Thoracic aorta (tissue), 2 donors: Measurements from ENCODE around the gene ICAM3. TPM values are rescaled to one million over a fixed set of nuclear protein-coding genes. Genes with fewer than 3 reads are reported as not detected.

Experiments used
- ATAC-seq: fragments of 150-250 bp; one replicate; pipeline ENCODE4 v1.8.0; 2017; ENCODE audit warnings: low read depth; ENCODE audit not compliant: insufficient number of reproducible peaks, low FRiP score
- DNase-seq: peaks from one replicate; pipeline ENCODE4 v3.0.0-alpha.2; 2020; ENCODE audit warnings: low spot score
- H3K27ac ChIP-seq, 2 donors: fragments of 200-600 bp; sonication (generic); 1 replicate in 1 of 2; 2 replicates in 1 of 2; pipeline ENCODE4 v1.5.1; 2016; ENCODE audit warnings: mild to moderate bottlenecking in 2 of 2, moderate library complexity in 2 of 2
- H3K27me3 ChIP-seq: fragments of 200-600 bp; sonication (generic); replicated peaks from 2 replicates; pipeline ENCODE4 v1.6.0; 2016; ENCODE audit warnings: mild to moderate bottlenecking; ENCODE audit not compliant: insufficient read depth
- H3K36me3 ChIP-seq: fragments of 200-600 bp; sonication (generic); one replicate; pipeline ENCODE4 v1.5.1; 2016
- H3K4me1 ChIP-seq, 2 donors: fragments of 200-600 bp; sonication (generic); 1 replicate in 1 of 2; 2 replicates in 1 of 2; pipeline versions ENCODE4 v1.5.1 to v1.6.0; 2016; ENCODE audit warnings: low read depth in 2 of 2, mild to moderate bottlenecking in 1 of 2; ENCODE audit not compliant: control insufficient read depth in 1 of 2
- H3K4me3 ChIP-seq: fragments of 200-600 bp; sonication (generic); 2 replicates; pipeline ENCODE4 v1.5.1; 2016; ENCODE audit warnings: mild to moderate bottlenecking
- H3K9me3 ChIP-seq: fragments of 200-600 bp; sonication (generic); 2 replicates; pipeline ENCODE4 v1.5.1; 2016
- CTCF ChIP-seq: fragments of 200-600 bp; sonication (generic); IDR thresholded peaks from one replicate; pipeline ENCODE4 v1.5.1; 2019; ENCODE audit warnings: antibody characterized with exemption
- total RNA-seq, 2 donors: library from RNA; depleted of rRNA; stranded (reverse); fragments of >200 nt; gene quantifications; one replicate each; pipeline versions ENCODE4 v1.1.0 to v1.2.3, GENCODE V29; 2016

The ICAM3 gene
- total RNA-seq, 2 donors from 2014 or later = 3.5 to 8.0 TPM

DNA sequence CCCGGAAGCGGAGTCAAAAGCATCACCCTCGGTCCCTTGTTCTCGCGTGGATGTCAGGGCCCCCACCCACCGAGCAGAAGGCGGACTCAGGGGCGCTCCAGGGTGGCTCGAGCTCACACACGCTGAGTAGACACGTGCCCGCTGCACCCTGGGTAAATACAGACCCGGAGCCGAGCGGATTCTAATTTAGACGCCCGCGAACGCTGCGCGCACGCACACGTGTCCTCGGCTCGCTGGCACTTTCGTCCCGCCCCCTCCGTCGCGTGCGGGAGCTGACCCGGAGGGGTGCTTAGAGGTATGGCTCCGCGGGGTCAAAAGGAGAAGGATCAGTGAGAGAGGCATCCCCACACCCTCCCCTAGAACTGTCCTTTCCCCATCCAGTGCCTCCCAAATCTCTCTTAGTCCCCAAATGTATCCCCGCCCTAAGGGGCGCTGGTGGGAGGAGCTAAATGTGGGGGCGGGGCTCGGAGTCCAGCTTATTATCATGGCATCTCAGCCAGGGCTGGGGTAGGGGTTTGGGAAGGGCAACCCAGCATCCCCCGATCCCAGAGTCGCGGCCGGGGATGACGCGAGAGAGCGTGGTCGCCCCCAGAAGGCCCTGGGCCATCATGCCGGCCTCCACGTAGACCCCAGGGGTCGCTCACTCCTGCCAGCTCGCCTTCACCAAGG, 50.1 kb downstream of the ICAM3 start:
- Histone ChIP-seq H3K9me3 (no peaks in the 10 kb centered on the region), H3K36me3 (no peaks in the 10 kb centered on the region), H3K4me3 (peak overlapping the region; percentile 74), H3K27me3 (peaks cover 25% of the 10 kb centered on the region), H3K4me1 (peaks cover 45 to 58% of the 10 kb centered on the region in 2 donors), H3K27ac (no peak overlapping the region)
- ATAC-seq = no peak
- no peak for DNase-seq
- TF ChIP-seq CTCF = no peak

DNA sequence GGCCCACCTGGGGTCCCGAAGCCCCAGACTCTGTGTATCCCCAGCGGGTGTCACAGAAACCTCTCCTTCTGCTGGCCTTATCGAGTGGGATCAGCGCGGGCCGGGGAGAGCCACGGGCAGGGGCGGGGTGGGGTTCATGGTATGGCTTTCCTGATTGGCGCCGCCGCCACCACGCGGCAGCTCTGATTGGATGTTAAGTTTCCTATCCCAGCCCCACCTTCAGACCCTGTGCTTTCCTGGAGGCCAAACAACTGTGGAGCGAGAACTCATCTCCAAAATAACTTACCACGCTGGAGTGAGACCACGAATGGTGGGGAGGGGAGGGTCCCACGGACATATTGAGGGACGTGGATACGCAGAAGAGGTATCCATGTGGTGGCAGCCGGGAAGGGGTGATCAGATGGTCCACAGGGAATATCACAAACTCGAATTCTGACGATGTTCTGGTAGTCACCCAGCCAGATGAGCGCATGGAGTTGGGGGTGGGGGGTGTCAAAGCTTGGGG, 50.7 kb downstream of the ICAM3 start:
- H3K27ac ChIP-seq = no peak overlapping the region
- DNase-seq (no peak), ATAC-seq (no peak)
- peak overlapping the region; percentile 74 for H3K4me3 ChIP-seq
- TF ChIP-seq CTCF = no peak
- H3K36me3 ChIP-seq = peaks cover 3% of the 10 kb centered on the region
- no peaks in the 10 kb centered on the region for H3K9me3 ChIP-seq
- peaks cover 25% of the 10 kb centered on the region for H3K27me3 ChIP-seq
- H3K4me1 ChIP-seq = peaks cover 45 to 58% of the 10 kb centered on the region in 2 donors

DNA sequence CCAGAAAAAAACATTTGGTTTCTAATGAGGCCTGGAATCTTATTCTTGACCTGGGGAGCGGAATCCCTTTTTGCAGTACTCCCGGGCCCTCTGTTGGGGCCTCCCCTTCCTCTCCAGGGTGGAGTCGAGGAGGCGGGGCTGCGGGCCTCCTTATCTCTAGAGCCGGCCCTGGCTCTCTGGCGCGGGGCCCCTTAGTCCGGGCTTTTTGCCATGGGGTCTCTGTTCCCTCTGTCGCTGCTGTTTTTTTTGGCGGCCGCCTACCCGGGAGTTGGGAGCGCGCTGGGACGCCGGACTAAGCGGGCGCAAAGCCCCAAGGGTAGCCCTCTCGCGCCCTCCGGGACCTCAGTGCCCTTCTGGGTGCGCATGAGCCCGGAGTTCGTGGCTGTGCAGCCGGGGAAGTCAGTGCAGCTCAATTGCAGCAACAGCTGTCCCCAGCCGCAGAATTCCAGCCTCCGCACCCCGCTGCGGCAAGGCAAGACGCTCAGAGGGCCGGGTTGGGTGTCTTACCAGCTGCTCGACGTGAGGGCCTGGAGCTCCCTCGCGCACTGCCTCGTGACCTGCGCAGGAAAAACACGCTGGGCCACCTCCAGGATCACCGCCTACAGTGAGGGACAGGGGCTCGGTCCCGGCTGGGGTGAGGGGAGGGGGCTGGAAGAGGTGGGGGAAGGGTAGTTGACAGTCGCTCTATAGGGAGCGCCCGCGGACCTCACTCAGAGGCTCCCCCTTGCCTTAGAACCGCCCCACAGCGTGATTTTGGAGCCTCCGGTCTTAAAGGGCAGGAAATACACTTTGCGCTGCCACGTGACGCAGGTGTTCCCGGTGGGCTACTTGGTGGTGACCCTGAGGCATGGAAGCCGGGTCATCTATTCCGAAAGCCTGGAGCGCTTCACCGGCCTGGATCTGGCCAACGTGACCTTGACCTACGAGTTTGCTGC, 52.4 kb downstream of the ICAM3 start, which contains the start of gene ICAM4:
Gene ICAM4, plus strand, starts transcription at position 153 of the 935 bp plus-strand sequence. Its CDS starts 58 bp downstream, at position 211.
- Histone ChIP-seq H3K27ac (no peak within 1 kb of the TSS), H3K36me3 (peaks cover 5% of the 10 kb centered on the region), H3K27me3 (peaks cover 11% of the 10 kb centered on the region), H3K9me3 (no peaks in the 10 kb centered on the region), H3K4me3 (peak within 1 kb of the TSS; percentile 23), H3K4me1 (peaks cover 42 to 53% of the 10 kb centered on the region in 2 donors)
- DNase-seq (no peak), ATAC-seq (no peak)
- no peak for TF ChIP-seq CTCF

DNA sequence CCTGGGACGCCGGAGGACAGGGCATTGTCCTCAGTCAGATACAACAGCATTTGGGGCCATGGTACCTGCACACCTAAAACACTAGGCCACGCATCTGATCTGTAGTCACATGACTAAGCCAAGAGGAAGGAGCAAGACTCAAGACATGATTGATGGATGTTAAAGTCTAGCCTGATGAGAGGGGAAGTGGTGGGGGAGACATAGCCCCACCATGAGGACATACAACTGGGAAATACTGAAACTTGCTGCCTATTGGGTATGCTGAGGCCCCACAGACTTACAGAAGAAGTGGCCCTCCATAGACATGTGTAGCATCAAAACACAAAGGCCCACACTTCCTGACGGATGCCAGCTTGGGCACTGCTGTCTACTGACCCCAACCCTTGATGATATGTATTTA, 54.0 kb downstream of the ICAM3 start:
- H3K4me1 ChIP-seq = peaks cover 28 to 36% of the 10 kb centered on the region in 2 donors
- no peak overlapping the region for H3K4me3 ChIP-seq
- peaks cover 3% of the 10 kb centered on the region for H3K27me3 ChIP-seq
- DNase-seq (no peak), ATAC-seq (no peak)
- peaks cover 5% of the 10 kb centered on the region for H3K36me3 ChIP-seq
- TF ChIP-seq CTCF = no peak
- H3K9me3 ChIP-seq = no peaks in the 10 kb centered on the region
- H3K27ac ChIP-seq = no peak overlapping the region

GRCh38 chr19:10284960-10285278, 54.5 kb downstream of the ICAM3 start:
- H3K4me1 ChIP-seq = peaks cover 25 to 32% of the 10 kb centered on the region in 2 donors
- TF ChIP-seq CTCF = no peak
- H3K4me3 ChIP-seq = no peak overlapping the region
- no peak for ATAC-seq
- H3K36me3 ChIP-seq = peaks cover 5% of the 10 kb centered on the region
- no peak for DNase-seq
- no peak overlapping the region for H3K27ac ChIP-seq
- peaks cover 3% of the 10 kb centered on the region for H3K27me3 ChIP-seq
- H3K9me3 ChIP-seq = no peaks in the 10 kb centered on the region
